GM19468 (cell line): ENCODE measurements around the gene ANKRD44.

Experiments used
- ATAC-seq: cut with Tn5 transposase; IDR thresholded peaks from one replicate; pipeline ENCODE4 v1.9.1; 2021; ENCODE audit warnings: mild to moderate bottlenecking, moderate library complexity, moderate number of reproducible peaks; ENCODE audit not compliant: unreplicated experiment; ENCODE audit errors: extremely low read depth

The ANKRD44 gene

GRCh38 chr2:197191177-197191939, 119.2 kb downstream of the ANKRD44 start:
- ATAC-seq: no peak

GRCh38 chr2:197190100-197190432, 120.5 kb downstream of the ANKRD44 start:
- ATAC-seq: no peak

- ATAC-seq: no peak
These were observed 121.0 kb downstream of the ANKRD44 start for GRCh38 chr2:197189426-197190099.

GRCh38 chr2:197185676-197186075, 124.9 kb downstream of the ANKRD44 start:
- no peak for ATAC-seq

- no peak for ATAC-seq
These were observed 125.5 kb downstream of the ANKRD44 start for GRCh38 chr2:197184959-197185586.

- no peak for ATAC-seq
These were observed 127.2 kb downstream of the ANKRD44 start for GRCh38 chr2:197183355-197183754.

GRCh38 chr2:197182668-197183067, 127.9 kb downstream of the ANKRD44 start:
- no peak for ATAC-seq

- no peak for ATAC-seq
These were observed 129.1 kb downstream of the ANKRD44 start for GRCh38 chr2:197181491-197181890.

- ATAC-seq: no peak
These were observed 130.7 kb downstream of the ANKRD44 start for GRCh38 chr2:197179744-197180498.

GRCh38 chr2:197176522-197176921, 134.1 kb downstream of the ANKRD44 start:
- ATAC-seq: no peak

GRCh38 chr2:197174539-197175094, 136.0 kb downstream of the ANKRD44 start:
- ATAC-seq: no peak

- no peak for ATAC-seq
These were observed 139.0 kb downstream of the ANKRD44 start for GRCh38 chr2:197171582-197171981.

GRCh38 chr2:197170208-197170607, 140.4 kb downstream of the ANKRD44 start:
- no peak for ATAC-seq

- ATAC-seq: peak; percentile 62
These were observed 141.9 kb downstream of the ANKRD44 start for GRCh38 chr2:197168705-197169104.

GRCh38 chr2:197167608-197168314, 142.8 kb downstream of the ANKRD44 start:
- no peak for ATAC-seq

GRCh38 chr2:197165020-197165419, 145.6 kb downstream of the ANKRD44 start:
- no peak for ATAC-seq

GRCh38 chr2:197164141-197164754, 146.3 kb downstream of the ANKRD44 start:
- no peak for ATAC-seq

- no peak for ATAC-seq
These were observed 146.9 kb downstream of the ANKRD44 start for GRCh38 chr2:197163712-197164140.

GRCh38 chr2:197161774-197162173, 148.8 kb downstream of the ANKRD44 start:
- no peak for ATAC-seq
